ENCODE measurements around the gene CYBA.

The CYBA gene

GRCh38 chr16:88593910-88594309, 56.9 kb downstream of the CYBA start:
- DNase-seq (ENCODE audit: low read depth in 2 of 2): no peak

GRCh38 chr16:88593489-88593888, 57.4 kb downstream of the CYBA start:
- DNase-seq (ENCODE audit: low read depth in 2 of 2): no peak

All from stimulated activated CD8-positive, alpha-beta memory T cell treated with anti-CD3 and anti-CD28 coated beads, Interleukin-15, amount 100 ng/mL, for 4 hours (primary cell).